ENCODE measurements around the gene HORMAD2. TPM values are rescaled to one million over a fixed set of nuclear protein-coding genes. Genes with fewer than 3 reads are reported as not detected.

HORMAD2 gene
- total RNA-seq, 4 donors from 2014 or later, result not detected

DNA sequence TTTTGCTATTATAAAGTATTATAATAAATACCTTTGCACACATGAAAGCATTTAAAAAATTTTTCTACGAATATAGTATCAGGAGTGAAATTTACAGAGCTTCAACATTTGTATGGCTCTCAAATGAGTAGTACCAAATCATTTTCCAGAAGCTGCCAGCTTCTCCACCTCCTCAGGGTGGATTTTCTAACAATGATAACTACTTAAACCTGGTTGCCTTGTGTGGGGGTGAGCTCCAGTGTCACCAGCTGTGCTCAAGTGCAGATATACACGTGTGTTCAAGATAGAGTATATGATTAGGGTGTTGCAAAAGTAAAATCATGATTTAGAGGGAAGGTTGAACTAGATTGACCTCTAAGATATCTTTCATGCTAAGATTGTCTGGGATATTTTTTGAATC, 48.2 kb downstream of the HORMAD2 start:
- TF ChIP-seq, protein P1, sequence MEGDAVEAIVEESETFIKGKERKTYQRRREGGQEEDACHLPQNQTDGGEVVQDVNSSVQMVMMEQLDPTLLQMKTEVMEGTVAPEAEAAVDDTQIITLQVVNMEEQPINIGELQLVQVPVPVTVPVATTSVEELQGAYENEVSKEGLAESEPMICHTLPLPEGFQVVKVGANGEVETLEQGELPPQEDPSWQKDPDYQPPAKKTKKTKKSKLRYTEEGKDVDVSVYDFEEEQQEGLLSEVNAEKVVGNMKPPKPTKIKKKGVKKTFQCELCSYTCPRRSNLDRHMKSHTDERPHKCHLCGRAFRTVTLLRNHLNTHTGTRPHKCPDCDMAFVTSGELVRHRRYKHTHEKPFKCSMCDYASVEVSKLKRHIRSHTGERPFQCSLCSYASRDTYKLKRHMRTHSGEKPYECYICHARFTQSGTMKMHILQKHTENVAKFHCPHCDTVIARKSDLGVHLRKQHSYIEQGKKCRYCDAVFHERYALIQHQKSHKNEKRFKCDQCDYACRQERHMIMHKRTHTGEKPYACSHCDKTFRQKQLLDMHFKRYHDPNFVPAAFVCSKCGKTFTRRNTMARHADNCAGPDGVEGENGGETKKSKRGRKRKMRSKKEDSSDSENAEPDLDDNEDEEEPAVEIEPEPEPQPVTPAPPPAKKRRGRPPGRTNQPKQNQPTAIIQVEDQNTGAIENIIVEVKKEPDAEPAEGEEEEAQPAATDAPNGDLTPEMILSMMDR (IDR thresholded peaks at IDR 0.05; ENCODE audit: low read depth), result no peak

DNA sequence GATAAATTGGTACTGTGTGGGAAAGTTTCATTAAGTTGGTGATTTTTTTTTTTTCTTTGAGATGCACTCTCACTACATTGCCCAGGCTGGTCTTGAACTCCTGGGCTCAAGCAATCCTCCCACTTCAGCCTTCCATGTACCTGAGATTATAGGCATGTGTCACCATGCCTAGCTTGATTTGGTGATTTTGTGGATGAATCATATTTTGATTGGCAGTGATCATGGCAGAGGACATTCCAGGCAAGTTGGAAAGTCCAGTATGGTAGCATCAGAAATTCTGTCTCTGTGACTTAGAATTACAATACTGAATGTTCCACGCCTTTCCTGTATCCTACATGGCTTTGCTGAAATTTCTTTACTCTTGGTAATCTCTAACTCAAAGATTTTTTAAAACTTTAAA, 49.4 kb downstream of the HORMAD2 start:
- TF ChIP-seq, protein P1 (IDR thresholded peaks at IDR 0.05; ENCODE audit: low read depth), result no peak

DNA sequence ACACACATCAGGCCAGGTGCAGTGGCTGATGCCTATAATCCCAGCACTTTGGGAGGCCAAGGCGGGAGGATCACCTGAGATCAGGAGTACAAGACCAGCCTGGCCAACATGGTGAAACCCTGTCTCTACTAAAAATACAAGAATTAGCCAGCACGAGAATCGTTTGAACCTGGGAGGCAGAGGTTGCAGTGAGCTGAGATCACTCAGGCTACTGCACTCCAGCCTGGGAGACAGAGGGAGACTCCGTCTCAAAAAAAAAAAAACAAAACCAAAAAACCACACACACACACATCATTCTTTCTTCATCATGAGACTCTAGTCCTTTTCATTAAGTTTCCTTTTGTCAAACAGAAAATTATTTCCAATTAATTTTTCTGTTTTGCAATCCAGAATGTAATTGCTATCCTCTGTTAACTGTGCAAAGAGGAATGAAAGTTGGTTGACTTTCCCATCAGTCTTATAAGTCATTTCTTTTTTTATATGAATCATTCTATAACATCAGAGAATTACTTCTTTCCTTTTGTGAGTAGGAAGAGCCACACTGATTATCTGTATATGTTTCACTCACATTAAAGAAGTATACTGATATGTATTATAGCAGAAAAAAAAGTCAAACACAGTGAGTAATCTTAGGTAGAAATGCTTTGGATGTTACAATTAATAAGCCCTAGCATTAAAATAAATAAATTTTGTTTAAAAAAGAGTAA, 52.2 kb downstream of the HORMAD2 start:
- TF ChIP-seq, protein P1 (IDR thresholded peaks at IDR 0.05; ENCODE audit: low read depth), result no peak

DNA sequence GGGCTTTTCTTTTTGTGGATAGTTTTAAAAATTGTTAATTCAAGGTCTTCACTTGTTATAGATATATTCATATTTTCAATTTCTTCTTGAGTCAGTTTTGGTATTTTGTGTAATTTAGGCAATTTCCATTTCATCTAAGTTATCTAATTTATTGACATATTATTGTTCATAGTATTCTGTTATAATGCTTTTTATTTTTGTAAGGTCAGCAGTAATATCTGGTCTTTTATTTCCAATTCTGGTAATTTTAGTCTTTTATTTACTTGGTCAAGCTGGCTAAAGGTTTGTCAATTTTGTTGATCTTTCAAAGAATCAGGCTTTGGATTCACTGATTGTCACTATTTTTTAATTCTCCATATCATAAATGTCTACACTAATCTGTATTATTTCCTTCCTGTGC, 60.1 kb downstream of the HORMAD2 start:
- TF ChIP-seq, protein P1 (IDR thresholded peaks at IDR 0.05; ENCODE audit: low read depth), result no peak

DNA sequence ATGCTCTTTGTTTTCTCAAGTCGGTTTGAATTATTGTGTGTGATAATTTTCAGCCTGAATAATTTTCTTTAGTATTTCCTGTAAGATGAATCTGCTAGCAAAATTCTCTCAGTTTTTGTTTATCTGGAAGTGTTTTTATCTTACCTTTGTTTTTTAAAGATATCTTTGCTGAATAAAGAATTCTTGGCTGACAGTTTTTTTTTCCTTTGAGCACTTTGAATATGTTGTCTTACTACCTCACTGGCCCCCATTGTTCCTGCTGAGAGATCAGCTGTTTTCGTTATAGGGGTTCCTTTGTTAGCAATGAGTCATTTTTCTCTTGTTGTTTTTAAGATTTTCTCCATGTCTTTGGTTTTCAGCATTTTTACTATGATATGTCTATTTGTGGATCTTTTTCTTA, 63.0 kb downstream of the HORMAD2 start:
- TF ChIP-seq, protein P1 (IDR thresholded peaks at IDR 0.05; ENCODE audit: low read depth), result no peak

DNA sequence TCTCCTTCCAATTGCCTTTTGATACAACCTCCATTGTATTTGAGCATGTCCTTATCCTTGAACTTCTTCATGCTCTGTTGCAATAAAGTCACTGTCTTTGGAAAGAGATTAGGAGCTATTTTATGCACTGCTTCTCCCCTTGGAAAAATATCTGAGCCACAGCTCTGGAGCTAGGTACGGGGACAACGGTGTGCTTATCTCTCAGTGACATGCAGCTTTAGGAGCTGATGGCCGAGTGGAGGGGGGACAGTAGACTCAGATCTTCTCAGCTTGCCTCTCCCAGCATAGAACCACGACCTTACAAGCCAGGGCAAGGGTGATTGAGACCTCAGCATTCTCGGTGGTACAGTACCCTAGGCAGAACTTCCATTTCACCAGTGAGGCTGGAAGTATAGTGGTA, 64.1 kb downstream of the HORMAD2 start:
- TF ChIP-seq, protein P1 (IDR thresholded peaks at IDR 0.05; ENCODE audit: low read depth), result no peak

DNA sequence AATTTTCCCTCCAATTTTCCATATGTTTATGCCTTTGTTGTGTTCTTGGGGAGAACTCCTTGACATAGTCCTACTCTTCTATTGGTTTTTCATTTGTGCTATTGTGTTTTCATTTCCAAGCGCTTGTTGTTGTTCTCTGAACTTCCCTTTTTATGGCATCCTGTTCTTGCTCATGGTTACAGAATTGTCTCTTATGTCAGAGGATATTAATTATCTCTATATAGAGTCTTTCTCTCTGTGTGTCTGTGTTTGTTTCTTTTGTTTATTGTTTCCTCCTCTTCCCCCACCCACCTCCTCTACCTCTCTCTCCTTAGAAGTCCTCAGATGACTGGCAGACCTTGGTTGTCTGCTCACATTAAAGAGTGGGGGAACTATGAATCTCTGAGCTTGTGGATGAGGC, 69.9 kb downstream of the HORMAD2 start:
- TF ChIP-seq, protein P1 (IDR thresholded peaks at IDR 0.05; ENCODE audit: low read depth), result no peak

Measured in subcutaneous adipose tissue (tissue), 4 donors.